Activated CD4-positive, alpha-beta T cell treated with anti-CD3 and anti-CD28 coated beads, Interleukin-2, Interleukin-4, amounts not matched to agents 100 ng/mL and 50 ng/mL, durations not matched to agents 16 hours and 8 hours (primary cell): ENCODE data around the gene ZP2.
"Not testable (repeated sequence)": the region's sequence is repeated elsewhere in the genome, so short reads cannot be mapped to it uniquely, and the experiment has no call there.

Experiments used
- DNase-seq: peaks from one replicate; pipeline ENCODE4 v3.0.0-alpha.2; 2020; ENCODE audit warnings: low spot score

The ZP2 gene

GRCh38 chr16:21170116-21170515 lies 41.3 kb downstream of the ZP2 start:
- not testable (repeated sequence) for DNase-seq

- DNase-seq, result no peak
These were observed 42.0 kb downstream of the ZP2 start for GRCh38 chr16:21169249-21169981.

- DNase-seq, result no peak
These were observed 43.3 kb downstream of the ZP2 start for GRCh38 chr16:21167929-21168602.

GRCh38 chr16:21167360-21167759 lies 44.0 kb downstream of the ZP2 start:
- DNase-seq, result no peak

- no peak for DNase-seq
These were observed 44.8 kb downstream of the ZP2 start for GRCh38 chr16:21166561-21166961.

- DNase-seq, result no peak
These were observed 46.7 kb downstream of the ZP2 start for GRCh38 chr16:21164521-21165168.

- no peak for DNase-seq
These were observed 47.8 kb downstream of the ZP2 start for GRCh38 chr16:21163576-21163975.

GRCh38 chr16:21162661-21163151 lies 48.7 kb downstream of the ZP2 start:
- DNase-seq, result no peak

- DNase-seq, result no peak
These were observed 50.2 kb downstream of the ZP2 start for GRCh38 chr16:21161211-21161610.

GRCh38 chr16:21160276-21160675 lies 51.1 kb downstream of the ZP2 start:
- no peak for DNase-seq

GRCh38 chr16:21159281-21159951 lies 52.0 kb downstream of the ZP2 start:
- no peak for DNase-seq

GRCh38 chr16:21158208-21159110 lies 52.9 kb downstream of the ZP2 start, which contains the start of gene LDAF1:
LDAF1 (plus strand) TSS chr16:21158674; CDS start chr16:21161183, 2,509 bp downstream.
- peak; percentile 75 for DNase-seq

GRCh38 chr16:21157632-21158031 lies 53.7 kb downstream of the ZP2 start:
- no peak for DNase-seq

- peak; percentile 18 for DNase-seq
These were observed 54.5 kb downstream of the ZP2 start for GRCh38 chr16:21156767-21157467.

GRCh38 chr16:21156011-21156410 lies 55.4 kb downstream of the ZP2 start:
- DNase-seq, result not testable (repeated sequence)

GRCh38 chr16:21153124-21153729 lies 58.1 kb downstream of the ZP2 start:
- DNase-seq, result not testable (repeated sequence)

GRCh38 chr16:21152160-21153030 lies 59.0 kb downstream of the ZP2 start:
- DNase-seq, result not testable (repeated sequence)

GRCh38 chr16:21150375-21151001 lies 60.9 kb downstream of the ZP2 start, which contains the start of gene DNAH3:
DNAH3 (minus strand) TSS chr16:21150846; CDS start chr16:21150319, 527 bp downstream.
- no peak for DNase-seq
